ENCODE data around the gene MEMO1. TPM values are rescaled to one million over a fixed set of nuclear protein-coding genes. Genes with fewer than 3 reads are reported as not detected.

The MEMO1 gene
- total and polyA plus RNA-seq, 9 of the 15 experiments (the other 6 are each of a cell fraction or from before 2014, with no cell fraction given), result 22.1 to 87.7 (median 61.2) TPM

- TF ChIP-seq E4F1 (CRISPR knock-in tag; IDR thresholded peaks at IDR 0.05; ENCODE audit: borderline replicate concordance), result no peak
- TF ChIP-seq ZBTB8A (IDR thresholded peaks at IDR 0.05; ENCODE audit: partially characterized antibody), result no peak
- TF ChIP-seq RAD21 (CRISPR knock-in tag; conservative IDR thresholded peaks at IDR 0.05 in 1 of 2, IDR thresholded peaks at IDR 0.05 in 1 of 2), result peak; percentile 13 to 19; a peak in 1 of 4 replicates
- no peak for TF ChIP-seq CTCFL (IDR thresholded peaks at IDR 0.05; ENCODE audit: borderline replicate concordance, insufficient read depth, low read depth, low read length, poor library complexity, severe bottlenecking)
- TF ChIP-seq PHB2 (IDR thresholded peaks at IDR 0.05; ENCODE audit: low read depth), result peak; percentile 35; the same call in 1 of the 2 replicates
- peak; percentile 61 for TF ChIP-seq EGR1 (conservative IDR thresholded peaks at IDR 0.05)
- TF ChIP-seq RBFOX2 (IDR thresholded peaks at IDR 0.05; ENCODE audit: low read depth, low read length), result peak; percentile 88
- TF ChIP-seq CCNT2 (IDR thresholded peaks at IDR 0.05; ENCODE audit: borderline replicate concordance, extremely low read depth, insufficient read length, low read depth, low read length), result peak; percentile 83
- peak; percentile 49; the same call in 1 of the 2 replicates for TF ChIP-seq ZBTB33 (CRISPR knock-in tag; IDR thresholded peaks at IDR 0.05)
- TF ChIP-seq ZNF79 (CRISPR knock-in tag; IDR thresholded peaks at IDR 0.05; ENCODE audit: low read depth), result no peak
- TF ChIP-seq CREB5 (CRISPR knock-in tag; IDR thresholded peaks at IDR 0.05), result no peak
- TF ChIP-seq SNIP1 (IDR thresholded peaks at IDR 0.05; ENCODE audit: low read depth), result no peak
- peak; percentile 99 for TF ChIP-seq NBN (IDR thresholded peaks at IDR 0.05; ENCODE audit: low read depth)
These were observed at the start of gene MEMO1 (continued) for GRCh38 chr2:32010670-32011484.
